ENCODE data around the gene ESRRG.

ESRRG gene

GRCh38 chr1:216626394-216627067, 96.7 kb downstream of the ESRRG start:
- DNase-seq: no peak

GRCh38 chr1:216621536-216621935, 101.7 kb downstream of the ESRRG start:
- DNase-seq: no peak

DNA sequence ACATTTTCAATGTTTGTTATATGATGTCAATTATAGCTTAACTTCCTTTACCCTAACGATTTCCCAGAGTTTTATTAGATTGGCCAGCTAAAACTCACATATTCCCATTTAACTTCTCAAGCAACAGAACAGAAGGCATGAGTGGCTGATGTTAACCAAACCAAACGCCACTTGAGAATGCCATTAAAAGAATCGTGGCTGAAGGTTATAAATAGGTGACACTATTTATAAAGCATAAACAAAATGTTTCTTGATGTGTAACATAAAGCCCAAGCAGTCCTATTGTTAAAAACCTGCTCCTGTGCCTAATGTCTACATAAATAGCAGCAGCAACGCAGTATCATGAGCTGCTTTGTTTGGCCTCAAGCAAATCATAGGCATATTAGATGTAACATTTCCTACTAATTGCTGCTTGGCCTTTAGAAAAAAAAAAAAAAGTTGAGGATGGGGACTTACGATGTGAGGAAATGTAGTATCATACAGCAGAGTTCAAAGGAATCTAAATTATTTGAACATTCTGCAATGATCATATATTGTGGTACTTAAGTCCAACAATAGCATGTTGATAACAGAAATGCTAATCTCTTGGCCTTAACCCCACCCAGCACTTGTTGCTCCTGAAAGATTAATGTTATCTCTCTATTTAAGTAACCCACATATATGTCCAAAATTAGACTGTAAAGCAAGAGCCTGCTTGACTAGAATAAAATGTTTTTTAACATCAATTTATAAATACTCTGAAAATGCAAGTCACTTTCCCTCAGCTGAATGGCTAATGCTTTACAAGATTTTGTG, 106.0 kb downstream of the ESRRG start:
- DNase-seq: no peak

DNA sequence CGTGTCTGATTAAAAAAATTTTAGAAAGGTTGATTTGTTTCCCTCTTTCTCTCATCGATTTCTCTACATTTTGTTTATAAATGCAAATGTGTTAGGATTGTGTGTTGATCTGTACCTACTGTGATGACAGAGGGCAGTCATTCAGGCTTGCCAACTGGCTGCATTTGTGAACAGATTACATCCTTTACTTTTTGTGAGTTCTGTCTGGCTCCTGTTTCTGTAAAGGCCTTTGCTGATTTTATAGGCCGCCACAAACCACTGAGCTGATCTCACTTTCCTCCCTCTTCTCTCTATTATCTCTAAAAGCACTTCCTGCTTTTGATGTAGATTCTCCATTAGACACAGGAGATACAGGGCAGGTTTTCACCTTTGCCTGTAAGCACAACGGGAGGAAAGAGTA, 106.8 kb downstream of the ESRRG start:
- no peak for DNase-seq

DNA sequence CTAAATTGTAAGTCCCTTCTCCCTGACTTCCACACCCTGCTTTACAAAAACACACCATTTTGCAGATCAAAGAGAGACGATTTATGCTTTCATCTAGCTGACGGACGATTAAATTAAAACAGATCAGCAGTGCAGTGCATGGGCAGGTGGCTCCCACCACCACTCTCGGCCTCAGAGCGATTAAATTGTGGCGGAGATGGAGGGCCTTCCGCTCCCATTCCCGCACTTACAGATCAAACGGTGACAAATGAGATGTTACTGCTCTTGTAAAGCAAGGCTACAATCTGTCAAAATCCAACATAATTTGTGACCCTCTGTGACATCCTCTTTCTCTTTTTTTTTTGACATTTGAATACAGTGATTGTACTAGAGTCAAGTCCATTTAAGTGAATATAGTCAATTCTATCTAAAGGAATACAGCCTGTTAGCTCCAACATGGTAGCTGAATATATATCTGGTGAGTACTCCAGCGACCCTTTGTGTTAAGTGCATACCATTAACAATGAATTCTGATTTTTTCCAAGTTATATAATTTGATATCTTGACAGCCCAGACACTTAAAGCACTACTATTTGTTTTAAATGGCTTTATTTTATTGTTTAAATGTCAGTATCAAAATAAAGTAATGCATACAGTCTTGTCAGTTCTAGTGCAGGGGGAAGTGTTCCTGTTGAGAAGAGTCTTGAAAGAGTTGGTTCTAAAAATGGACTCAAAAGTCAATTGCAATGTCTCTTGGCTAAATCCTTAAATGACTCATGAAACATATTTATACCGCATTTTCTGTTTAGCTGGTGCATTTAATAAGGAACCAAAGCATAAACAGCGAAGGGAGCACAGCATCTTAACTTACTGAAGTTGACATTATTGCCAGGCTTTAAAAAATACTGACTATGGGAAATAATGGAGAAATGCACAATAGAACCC, 109.0 kb downstream of the ESRRG start:
- no peak for DNase-seq

GRCh38 chr1:216612291-216612690, 110.9 kb downstream of the ESRRG start:
- DNase-seq: no peak

- DNase-seq: no peak
Measured at GRCh38 chr1:216607067-216607697, 116.0 kb downstream of the ESRRG start.

DNA sequence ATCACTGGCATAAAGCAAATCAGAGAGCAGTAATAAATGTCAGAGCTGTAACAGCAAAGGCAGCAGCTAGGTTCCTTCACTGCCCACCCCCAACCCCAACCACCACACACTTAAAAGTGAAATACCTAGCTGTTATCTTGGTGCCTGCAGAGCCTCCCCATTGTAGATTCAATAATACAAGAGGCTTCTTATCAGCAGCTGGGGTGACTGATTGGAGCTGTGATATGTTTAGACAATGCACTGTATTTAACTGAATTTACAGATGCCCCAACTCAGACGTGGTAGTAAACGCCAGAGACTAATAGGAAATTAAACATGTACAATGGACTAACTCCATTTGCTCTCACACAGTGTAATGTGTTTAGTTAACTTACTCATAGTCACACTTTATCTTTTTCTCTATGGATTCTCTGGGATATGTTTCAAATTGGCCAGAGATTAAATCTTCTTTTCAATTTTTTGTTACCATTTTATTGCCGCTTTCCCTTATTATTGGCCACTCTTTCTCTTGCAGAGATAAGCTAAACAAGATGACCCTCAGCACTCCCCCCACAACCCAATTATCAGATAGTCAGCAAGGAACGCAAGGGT, 117.1 kb downstream of the ESRRG start:
- DNase-seq: no peak

DNA sequence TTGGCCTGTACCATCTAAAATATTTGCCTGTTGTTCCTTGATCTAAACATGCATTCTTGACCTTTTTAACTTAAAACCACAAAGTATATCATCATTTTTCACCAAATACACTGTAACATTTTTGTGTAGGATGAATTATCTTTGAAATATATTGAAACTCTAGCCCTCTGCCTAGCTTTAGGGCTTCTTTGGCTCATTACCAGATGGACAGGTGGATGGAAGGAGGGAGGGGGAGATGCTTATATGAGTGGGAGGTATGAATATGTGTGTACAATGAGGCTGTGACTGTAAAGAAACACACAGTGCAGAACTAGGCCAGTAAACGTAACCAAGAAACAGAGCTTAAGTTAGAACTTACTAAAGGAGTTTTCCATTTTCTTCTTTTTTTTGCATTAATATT, 118.5 kb downstream of the ESRRG start:
- no peak for DNase-seq

DNA sequence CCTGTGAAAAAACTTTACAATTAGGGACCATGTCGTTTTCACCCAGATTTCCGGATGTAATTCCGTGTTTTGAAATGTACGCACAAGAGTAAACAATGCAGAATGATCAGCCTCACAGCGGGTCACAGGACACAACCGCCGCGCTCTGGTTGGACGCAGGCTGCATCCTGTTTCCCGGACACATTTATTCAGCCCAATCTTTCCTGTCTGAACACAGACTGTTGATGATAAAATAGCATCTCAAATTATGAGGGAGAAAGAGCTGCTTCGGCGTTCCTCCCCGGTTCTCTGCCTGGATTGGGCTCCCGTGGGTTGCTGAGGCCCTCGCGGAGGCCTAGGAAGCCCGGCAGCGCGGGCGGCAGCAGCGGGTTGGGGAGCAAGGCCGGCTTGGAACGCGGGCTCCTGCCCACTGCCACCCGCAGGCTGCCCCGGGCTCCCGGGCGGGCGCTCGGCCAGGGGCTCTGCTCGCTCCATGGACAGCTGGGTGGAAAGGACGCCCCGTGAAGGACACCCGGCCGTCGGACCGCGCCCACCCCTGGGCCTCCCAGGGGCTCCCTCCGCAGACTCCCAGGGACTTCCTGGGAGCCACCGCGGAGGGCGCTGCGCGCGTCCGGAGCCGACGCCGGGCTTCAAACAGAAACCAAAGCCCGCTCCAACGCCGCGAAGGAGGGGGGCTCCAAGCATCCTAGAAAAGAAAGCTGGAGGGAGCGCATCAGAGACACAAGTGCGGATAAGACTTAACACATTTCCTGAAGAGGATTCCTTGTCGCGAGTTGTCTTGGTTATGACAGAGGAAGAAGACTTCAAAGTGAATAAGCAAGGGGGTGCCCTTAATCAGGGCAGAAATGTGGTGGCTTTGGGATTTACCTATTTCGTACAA, 122.3 kb downstream of the ESRRG start:
- DNase-seq: peak; percentile 6

GRCh38 chr1:216599851-216600250, 123.4 kb downstream of the ESRRG start:
- no peak for DNase-seq

- no peak for DNase-seq
Measured at GRCh38 chr1:216598448-216598847, 124.8 kb downstream of the ESRRG start.

DNA sequence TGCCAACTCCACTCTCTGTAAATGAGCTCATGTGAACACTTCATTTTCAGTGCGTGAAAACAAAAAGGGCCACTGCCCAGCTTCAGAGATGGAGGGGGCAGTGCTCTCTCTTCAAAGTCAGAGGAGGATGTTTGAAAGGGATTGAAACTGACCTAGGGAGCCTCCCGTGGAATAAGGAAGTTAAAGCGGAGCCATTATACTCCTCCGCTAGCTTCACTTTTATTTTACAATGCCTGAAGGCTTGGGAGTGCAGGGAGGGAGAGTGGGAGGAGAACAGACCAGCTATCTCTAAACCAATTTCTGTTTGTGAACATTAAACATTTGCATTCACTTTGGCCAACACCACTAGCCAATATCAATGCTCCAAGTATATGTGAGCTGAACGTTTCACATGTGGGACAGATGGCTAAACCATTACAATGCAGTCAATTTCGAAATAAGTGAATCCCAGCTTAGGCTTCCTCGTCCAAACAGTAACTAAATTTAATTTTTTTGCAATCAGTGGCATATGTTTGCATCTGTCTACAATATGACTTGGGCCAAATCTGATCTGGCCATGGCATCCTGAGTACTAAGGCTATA, 126.9 kb downstream of the ESRRG start:
- DNase-seq: no peak

DNA sequence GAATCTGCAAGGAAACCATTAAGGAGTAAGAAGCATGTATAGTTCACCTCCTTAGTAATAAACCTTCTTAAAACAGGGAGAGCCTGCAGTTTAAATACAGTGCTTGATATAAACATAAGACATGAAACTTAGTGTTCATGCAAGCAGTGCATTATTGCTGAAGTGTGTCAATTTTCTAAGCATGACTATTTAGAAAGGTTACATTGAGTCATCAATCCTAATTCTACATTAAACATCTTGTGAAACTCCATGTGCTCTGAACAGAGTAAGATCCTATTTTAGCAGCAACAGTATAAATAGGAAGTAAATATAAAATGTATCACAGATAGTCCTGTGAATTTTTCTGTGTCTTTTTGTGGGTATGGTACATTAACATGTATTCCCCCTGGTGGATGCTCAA, 135.5 kb downstream of the ESRRG start:
- DNase-seq: no peak

DNA sequence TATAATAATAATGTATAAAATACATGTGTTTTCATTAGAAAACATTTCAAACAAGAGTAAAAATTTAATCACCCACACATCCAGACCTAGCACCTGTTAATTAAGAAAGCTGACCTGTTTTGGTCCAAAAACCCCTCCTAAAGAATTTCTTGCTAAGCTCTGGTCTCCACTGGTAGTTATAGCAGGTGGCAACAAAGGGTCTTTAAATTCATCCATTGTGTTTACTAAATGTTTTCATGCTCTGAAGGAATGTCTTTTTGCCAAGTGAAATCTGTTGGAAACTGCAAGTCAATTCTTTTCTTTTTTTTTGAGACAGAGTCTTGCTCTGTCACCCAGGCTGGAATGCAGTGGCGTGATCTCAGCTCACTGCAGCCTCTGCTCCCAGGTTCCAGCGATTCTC, 141.1 kb downstream of the ESRRG start:
- no peak for DNase-seq

- DNase-seq: no peak
Measured at GRCh38 chr1:216580538-216581057, 142.6 kb downstream of the ESRRG start.

DNA sequence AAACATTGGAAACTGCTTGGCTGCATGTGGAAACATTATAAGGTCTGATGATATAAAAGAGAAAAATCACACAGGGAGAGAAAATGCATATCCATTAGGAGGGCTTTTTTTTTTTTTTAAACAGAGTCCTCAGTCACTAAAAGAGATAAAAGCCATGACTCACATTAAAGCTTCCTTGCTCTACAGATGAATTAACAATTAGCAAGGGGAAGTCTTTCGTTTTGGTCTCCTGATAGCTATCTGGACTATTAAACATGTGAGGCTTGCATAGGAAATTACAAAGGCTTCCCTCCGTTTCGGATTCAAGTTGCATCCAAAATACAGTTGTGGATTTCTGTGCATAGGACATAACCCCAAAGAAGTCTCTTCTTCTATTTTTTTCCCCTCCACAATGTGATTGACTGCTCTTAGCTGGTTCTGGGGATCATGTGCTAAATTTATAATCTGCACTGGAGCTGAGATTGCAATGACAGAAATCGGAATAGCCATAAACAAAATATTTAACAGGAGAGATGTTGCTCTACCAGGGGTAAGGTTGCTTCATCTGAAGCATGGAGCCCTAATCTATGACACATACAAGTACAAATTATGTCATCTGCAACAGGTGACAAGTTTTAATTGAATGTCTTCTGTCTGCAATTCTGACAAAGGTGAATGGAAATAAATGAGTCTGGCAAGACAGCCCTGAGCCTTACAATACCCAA, 146.8 kb downstream of the ESRRG start:
- DNase-seq: no peak

- DNase-seq: no peak
Measured at GRCh38 chr1:216566641-216567205, 156.5 kb downstream of the ESRRG start.

GRCh38 chr1:216563087-216563486, 160.1 kb downstream of the ESRRG start:
- no peak for DNase-seq

DNA sequence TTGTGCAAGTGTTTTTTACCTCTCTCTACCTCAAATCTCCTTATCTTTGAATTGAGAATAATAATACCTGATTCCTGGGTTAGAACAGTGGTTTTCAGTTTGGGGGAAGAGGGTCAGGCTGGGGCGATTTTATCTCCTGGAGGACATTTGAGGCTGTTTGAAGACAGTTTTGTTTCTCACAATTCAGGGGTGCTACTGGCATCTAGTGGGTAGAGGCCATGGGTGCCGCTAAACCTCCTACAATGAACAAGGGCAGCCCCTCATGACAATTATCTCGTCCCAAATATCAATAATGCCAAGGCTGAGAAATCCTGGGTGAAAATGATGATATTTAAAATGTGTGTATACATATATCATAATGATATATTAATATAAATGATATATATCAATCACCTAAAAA, 160.8 kb downstream of the ESRRG start:
- DNase-seq: no peak
